ENCODE measurements around the gene EVI2B.
A peak's percentile ranks its signal among the peaks of the same experiment; 100 is the strongest.
"Not testable (repeated sequence)": the region's sequence is repeated elsewhere in the genome, so short reads cannot be mapped to it uniquely, and the experiment has no call there.

EVI2B gene, protein sequence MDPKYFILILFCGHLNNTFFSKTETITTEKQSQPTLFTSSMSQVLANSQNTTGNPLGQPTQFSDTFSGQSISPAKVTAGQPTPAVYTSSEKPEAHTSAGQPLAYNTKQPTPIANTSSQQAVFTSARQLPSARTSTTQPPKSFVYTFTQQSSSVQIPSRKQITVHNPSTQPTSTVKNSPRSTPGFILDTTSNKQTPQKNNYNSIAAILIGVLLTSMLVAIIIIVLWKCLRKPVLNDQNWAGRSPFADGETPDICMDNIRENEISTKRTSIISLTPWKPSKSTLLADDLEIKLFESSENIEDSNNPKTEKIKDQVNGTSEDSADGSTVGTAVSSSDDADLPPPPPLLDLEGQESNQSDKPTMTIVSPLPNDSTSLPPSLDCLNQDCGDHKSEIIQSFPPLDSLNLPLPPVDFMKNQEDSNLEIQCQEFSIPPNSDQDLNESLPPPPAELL

DNA sequence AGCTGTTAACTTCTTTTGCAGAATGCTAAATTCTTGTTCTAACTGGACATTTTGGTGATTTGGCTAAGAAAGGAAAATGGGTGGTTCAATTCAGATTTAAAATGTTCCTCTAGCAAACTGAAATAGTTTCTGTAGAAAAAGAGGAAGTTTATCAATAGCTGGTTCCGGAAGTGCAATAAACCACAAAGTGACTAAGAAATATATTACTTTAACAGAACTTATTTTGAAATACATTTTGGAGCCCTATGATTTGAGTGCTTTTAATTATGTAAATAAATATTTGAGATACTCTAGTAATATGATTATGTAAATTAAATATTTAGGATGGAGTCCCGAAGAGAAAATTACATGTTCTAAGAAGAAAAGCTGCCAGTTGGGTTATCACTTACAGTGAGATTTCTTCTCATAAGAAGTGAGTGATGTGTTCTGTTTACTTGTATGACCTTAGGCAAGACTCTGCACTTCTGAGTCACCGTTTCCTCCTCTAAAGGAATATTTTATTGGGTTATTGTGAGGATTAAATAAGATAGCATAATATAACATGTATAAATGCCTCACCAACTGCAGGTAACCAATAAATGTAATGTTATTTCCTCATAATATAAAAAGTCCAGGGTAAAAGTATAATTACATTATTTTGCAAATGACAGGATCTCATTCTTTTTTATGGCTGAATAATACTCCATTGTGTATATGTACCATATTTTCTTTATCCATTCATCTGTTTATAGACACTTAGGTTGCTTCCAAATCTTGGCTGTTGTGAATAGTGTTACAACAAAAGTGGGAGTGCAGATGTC is at the start of gene EVI2B:
TSS of gene EVI2B (minus strand) at position 73 of the 800 bp plus-strand sequence. CDS start 8,445 bp downstream, outside the sequence.
- peak; percentile 41 for DNase-seq

DNA sequence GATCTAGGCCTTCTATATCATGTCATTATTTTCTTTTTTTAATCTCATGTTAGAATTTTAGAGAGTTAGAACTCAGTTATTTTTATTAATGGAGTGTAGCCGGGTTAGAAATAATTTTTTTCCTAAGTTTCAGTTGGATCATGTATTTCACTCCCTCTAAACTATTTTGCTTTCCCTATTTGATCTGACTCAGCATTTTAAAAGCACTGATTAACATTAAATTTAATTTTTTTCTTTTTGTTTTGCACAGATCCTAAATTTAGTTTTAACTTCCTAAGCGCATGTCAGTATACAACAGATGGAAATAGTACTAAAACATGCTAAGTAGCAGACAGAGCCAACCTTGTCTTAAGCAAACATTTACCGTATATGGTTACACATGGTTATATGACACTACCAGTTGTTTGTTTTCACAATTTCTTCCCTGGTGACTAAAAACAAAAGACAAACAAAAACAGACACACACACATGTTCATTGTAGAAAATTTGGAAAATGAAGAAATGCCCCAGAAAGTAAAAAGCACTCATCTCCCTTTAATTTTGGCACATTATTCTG is 44.1 kb upstream of the EVI2B start:
- peak; percentile 12 for DNase-seq

DNA sequence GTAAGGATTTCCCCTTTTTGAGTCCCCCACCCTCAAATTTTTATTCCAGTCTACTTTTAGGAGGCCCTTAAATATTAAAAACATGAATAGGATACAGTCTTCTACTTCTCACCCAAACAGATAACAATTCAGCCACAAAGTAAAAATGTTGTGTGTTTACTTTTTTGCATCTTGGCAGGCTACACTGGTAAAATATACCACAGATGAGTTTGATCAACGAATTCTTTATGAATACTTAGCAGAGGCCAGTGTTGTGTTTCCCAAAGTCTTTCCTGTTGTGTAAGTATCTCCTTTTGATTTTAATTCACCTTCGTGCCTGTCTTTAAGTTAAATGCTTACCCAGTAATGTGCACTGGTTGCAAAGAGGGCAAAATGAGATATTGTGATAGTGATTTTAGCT is 43.2 kb upstream of the EVI2B start:
- no peak for DNase-seq

GRCh38 chr17:31355935-31356334 is 42.1 kb upstream of the EVI2B start:
- no peak for DNase-seq

- no peak for DNase-seq
Observed at GRCh38 chr17:31349454-31349853, 35.6 kb upstream of the EVI2B start.

GRCh38 chr17:31345191-31345747 is 31.4 kb upstream of the EVI2B start:
- DNase-seq: not testable (repeated sequence)

DNA sequence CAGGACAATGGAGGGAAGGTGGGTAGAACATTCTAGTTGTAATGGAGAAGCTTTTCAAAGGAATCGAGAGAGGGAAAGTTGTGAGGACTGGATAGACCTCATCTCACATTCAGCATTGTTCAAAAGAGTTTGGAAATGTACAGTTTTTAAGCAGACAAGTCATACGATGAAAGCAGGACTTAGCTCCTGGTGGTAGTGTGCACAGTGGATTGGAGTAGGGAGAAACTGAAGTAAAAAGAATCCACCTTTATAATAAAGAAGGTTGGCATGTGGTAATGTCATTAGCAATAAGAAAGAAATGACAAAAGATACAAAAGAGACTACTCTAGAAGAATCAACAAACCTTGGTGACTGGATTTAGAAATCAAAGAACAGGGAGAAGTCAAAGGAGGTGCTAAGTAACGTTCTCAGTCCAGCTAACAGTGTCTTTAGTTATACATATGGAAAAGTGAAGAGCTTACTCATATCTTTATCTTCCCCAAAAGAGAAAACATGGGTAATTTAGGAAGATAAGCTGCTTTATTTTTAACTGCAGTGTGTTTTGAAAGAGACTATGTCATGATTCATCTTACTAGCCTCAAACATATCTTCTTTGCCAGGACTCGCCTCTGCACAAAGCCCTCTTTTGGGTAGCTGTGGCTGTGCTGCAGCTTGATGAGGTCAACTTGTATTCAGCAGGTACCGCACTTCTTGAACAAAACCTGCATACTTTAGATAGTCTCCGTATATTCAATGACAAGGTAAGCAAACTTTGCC is 26.2 kb upstream of the EVI2B start:
- no peak for DNase-seq

GRCh38 chr17:31329221-31329620 is 15.4 kb upstream of the EVI2B start:
- no peak for DNase-seq

- DNase-seq: no peak
Observed at GRCh38 chr17:31328160-31328535, 14.3 kb upstream of the EVI2B start.

DNA sequence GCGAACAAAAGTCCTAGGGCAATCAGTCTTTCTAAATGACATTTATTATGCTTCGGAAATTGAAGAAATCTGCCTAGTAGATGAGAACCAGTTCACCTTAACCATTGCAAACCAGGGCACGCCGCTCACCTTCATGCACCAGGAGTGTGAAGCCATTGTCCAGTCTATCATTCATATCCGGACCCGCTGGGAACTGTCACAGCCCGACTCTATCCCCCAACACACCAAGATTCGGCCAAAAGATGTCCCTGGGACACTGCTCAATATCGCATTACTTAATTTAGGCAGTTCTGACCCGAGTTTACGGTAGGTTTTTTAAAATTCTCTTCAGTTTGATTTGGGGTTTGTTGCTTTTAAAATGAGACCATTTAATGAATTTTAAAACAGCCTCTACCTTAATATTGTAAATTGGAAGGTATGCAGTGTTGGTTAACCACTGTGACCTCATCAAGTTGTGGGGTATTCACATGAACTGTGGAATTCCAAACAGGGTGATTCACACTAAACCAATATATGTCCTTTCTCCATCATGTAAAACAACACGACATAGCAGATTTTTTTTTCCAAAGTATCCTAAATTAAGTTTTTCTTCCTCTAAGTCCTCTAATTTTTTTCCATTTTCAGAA is 13.8 kb upstream of the EVI2B start:
- no peak for DNase-seq

GRCh38 chr17:31323551-31323950 is 9.7 kb upstream of the EVI2B start:
- DNase-seq: no peak

DNA sequence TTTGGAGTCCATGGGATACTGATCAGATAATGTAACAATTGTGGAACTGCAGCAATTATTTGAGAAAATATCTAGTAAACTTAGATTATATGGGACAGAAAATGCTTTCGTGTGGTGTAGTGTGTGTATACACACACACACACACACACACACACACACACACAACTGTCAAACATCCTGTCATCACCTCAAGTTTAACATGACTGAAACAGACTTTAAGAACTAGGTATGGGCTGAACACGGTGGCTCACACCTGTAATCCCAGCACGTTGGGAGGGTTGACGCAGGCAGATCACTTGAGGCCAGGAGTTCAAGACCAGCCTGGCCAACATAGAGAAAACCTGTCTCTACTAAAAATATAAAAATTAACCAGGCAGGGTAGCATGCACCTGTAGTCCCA is 8.1 kb upstream of the EVI2B start:
- DNase-seq: no peak

- no peak for DNase-seq
Observed at GRCh38 chr17:31321481-31321880, 7.6 kb upstream of the EVI2B start, which contains the start of gene EVI2A. Gene EVI2A (minus strand): TSS chr17:31321622. CDS start chr17:31319013, 2,609 bp downstream.

- DNase-seq: no peak
Observed at GRCh38 chr17:31320791-31321190, 6.9 kb upstream of the EVI2B start.

DNA sequence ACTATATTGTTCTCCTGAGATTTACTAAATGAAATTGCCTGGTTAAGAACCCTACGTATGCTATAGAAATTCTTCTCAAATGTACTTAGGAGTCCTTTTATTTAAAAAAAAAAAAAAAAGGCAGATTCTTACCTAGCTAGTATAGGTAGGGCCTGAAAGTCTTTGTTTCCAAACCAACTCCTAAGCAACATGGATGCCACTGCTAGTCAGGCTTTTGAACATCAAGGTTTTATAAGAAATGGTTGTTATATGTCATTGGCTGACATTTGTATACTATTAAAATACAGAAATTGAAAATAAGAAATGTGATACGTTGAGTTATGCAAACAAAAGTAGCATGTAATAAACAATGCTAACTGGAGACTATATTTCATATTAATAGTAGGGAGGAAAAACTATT is 6.4 kb upstream of the EVI2B start:
- no peak for DNase-seq

DNA sequence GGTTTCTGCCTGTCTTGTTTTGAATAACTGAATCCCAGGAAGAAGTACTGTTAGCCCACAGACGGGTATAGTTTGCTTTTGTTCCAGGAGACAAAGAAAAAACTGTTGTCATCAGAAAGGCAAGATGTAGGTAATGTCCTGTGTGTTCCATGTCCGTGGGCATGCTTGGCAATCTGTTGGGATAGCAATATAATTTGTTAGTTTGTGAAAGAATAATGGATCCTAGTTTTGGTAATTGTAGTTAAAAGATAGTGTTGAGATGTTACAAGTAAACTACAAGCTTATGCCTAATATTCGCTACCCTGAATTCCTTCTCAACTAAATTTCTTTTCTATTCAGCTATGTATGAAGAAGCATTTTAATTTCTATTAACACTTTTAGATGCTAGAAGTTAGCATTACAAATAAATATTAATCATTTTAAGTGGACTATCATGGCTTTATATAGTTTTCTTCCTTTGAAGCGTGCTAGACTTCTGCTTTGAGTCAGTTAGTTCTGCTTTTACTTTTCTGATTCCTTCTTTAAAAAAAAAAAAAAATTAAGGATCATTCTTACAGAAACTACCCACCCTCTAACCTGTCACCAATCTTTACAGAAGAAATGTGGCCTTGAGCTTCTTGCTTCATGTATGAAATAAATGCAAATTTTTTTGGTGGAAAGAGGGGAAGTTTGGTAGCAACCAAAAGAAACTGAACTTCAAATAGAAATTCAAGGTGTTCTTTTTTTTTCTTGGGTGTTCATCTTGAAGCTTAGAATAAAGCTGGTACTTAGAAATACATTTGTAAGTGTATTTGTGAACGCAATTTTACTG is 5.2 kb upstream of the EVI2B start:
- DNase-seq: no peak

DNA sequence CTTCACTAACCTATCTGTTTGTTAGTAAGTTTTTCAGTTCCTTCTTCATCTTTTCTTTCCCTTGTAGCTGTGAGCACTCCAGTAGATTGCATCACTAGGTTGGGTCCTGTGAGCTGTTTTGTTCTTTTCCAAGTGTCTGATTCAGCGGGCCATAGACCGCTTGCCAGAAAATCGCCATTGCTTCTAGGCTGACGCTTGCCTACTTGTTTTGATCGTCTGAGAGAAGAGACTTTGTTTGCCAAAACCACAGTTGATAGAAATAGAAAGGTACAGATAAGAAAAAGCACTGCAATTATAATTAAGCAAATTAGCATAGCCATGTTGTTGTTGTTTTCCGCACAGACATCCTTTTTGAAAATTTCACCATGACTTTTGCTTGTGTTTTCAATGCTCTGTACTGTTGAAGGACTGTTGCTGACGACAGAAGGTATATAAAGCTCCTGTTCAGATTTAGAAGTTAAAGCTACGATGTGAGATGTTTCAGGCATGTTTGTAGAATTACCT is 4.5 kb upstream of the EVI2B start:
- DNase-seq: no peak

GRCh38 chr17:31314782-31315100 is 887 bp upstream of the EVI2B start:
- DNase-seq: no peak

- not testable (repeated sequence) for DNase-seq
Observed at GRCh38 chr17:31312223-31312622, 1.6 kb downstream of the EVI2B start.

GRCh38 chr17:31311526-31311925 is 2.3 kb downstream of the EVI2B start:
- no peak for DNase-seq

DNA sequence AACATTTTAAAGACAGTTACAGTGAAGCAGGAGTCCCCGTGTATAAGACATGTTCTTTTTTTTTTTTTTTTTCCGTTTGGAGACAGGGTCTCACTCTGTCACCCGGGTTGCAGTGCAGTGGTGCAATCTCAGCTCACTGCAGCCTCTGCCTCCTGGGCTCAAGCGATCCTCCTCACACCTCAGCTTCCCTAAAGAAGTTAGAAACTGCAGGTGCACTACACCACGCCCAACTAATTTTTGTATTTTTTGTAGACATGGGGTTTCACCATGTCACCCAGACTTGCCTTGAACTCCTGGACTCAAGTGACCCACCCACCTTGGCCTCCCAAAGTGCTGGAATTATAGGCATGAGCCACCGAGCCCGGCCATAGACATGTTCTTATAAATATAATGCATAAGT is 3.0 kb downstream of the EVI2B start:
- DNase-seq: no peak

Data from NCI-H69 (cell line).